Fibroblast of lung (primary cell): Measurements from ENCODE around the gene DSTN.

Experiments used
- EZH2 ChIP-seq: IDR thresholded peaks from 2 replicates; pipeline ENCODE4 v1.5.1; 2012; ENCODE audit warnings: low read length, control low read depth, mild to moderate bottlenecking; ENCODE audit errors: missing control alignments
- TF ChIP-seq, protein P1 (sequence below), 2 donors: IDR thresholded peaks in 1 of 2; conservative IDR thresholded peaks in 1 of 2; 1 replicate in 1 of 2; 2 replicates in 1 of 2; pipeline ENCODE4 v1.5.1; 2011 to 2012; ENCODE audit warnings: low read length in 2 of 2, control low read depth in 1 of 2, inconsistent platforms in 1 of 2, low read depth in 1 of 2, mild to moderate bottlenecking in 1 of 2

DNA sequence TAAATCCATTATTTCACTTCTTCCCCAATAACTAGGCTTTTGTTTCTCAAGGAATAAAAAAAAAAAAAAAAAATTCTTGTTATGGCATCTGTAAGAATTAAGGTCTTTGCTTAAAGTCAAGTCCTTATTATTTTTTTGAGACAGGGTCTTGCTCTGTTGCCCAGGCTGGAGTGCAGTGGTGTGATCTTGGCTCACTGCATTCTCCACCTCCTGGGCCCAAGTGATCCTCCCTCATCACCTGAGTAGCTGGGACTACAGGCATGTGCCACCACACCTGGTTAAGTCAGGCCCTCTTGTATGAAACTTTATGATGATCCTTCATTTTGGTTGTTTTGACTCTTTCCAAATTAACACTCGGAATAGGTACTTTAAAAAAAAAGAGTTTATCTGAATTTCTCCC, 17.3 kb downstream of the DSTN start:
- TF ChIP-seq, protein P1, sequence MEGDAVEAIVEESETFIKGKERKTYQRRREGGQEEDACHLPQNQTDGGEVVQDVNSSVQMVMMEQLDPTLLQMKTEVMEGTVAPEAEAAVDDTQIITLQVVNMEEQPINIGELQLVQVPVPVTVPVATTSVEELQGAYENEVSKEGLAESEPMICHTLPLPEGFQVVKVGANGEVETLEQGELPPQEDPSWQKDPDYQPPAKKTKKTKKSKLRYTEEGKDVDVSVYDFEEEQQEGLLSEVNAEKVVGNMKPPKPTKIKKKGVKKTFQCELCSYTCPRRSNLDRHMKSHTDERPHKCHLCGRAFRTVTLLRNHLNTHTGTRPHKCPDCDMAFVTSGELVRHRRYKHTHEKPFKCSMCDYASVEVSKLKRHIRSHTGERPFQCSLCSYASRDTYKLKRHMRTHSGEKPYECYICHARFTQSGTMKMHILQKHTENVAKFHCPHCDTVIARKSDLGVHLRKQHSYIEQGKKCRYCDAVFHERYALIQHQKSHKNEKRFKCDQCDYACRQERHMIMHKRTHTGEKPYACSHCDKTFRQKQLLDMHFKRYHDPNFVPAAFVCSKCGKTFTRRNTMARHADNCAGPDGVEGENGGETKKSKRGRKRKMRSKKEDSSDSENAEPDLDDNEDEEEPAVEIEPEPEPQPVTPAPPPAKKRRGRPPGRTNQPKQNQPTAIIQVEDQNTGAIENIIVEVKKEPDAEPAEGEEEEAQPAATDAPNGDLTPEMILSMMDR (conservative IDR thresholded peaks at IDR 0.05 in 1 of 2, IDR thresholded peaks at IDR 0.05 in 1 of 2; ENCODE audit: low read depth in 1 of 2, low read length in 2 of 2) = no peak
- TF ChIP-seq EZH2 = no peak
